Fibroblast of mammary gland (primary cell): Measurements from ENCODE around the gene ZSCAN12.
A peak's percentile ranks its signal among the peaks of the same experiment; 100 is the strongest.
"Not testable (repeated sequence)": the region's sequence is repeated elsewhere in the genome, so short reads cannot be mapped to it uniquely, and the experiment has no call there.

Source experiments
- DNase-seq: peaks from one replicate; pipeline ENCODE4 v3.0.0-alpha.2; 2010; ENCODE audit warnings: low read depth
- H3K4me3 ChIP-seq: 2 replicates; pipeline ENCODE4 v1.5.1; 2011; ENCODE audit warnings: low read depth, mild to moderate bottlenecking, low read length, moderate library complexity; ENCODE audit not compliant: control insufficient read depth
- CTCF ChIP-seq: conservative IDR thresholded peaks from 2 replicates; pipeline ENCODE4 v1.5.1; 2011; ENCODE audit warnings: low read depth, low read length, inconsistent platforms; ENCODE audit not compliant: control insufficient read depth, insufficient read depth

Gene ZSCAN12

GRCh38 chr6:28410767-28411166 lies 11.2 kb upstream of the ZSCAN12 start:
- no peak overlapping the region for H3K4me3 ChIP-seq
- no peak for DNase-seq
- TF ChIP-seq CTCF: no peak

GRCh38 chr6:28408076-28408802 lies 8.7 kb upstream of the ZSCAN12 start:
- TF ChIP-seq CTCF: no peak
- H3K4me3 ChIP-seq: no peak overlapping the region
- DNase-seq: peak; percentile 15

- no peak for DNase-seq
- H3K4me3 ChIP-seq: no peak overlapping the region
- no peak for TF ChIP-seq CTCF
Observed at GRCh38 chr6:28407401-28407800, 7.9 kb upstream of the ZSCAN12 start.

- DNase-seq, H3K4me3 ChIP-seq: not testable (repeated sequence)
Observed at GRCh38 chr6:28403923-28404322, 4.4 kb upstream of the ZSCAN12 start.

GRCh38 chr6:28402197-28402596 lies 2.6 kb upstream of the ZSCAN12 start:
- no peak for TF ChIP-seq CTCF
- DNase-seq: no peak
- H3K4me3 ChIP-seq: no peak overlapping the region

GRCh38 chr6:28401172-28401571 lies 1.6 kb upstream of the ZSCAN12 start:
- peak; percentile 69 for DNase-seq

GRCh38 chr6:28400122-28400451 lies 540 bp upstream of the ZSCAN12 start:
- no peak for DNase-seq
- H3K4me3 ChIP-seq: peak overlapping the region; percentile 95
- TF ChIP-seq CTCF: no peak

More at GRCh38 chr6:28401172-28401571, 1.6 kb upstream of the ZSCAN12 start:
- H3K4me3 ChIP-seq: no peak overlapping the region
- no peak for TF ChIP-seq CTCF
